Activated CD4-positive, CD25-positive, alpha-beta regulatory T cell treated with anti-CD3 and anti-CD28 coated beads, Interleukin-2, amount 50 U/mL, for 16 hours (primary cell): ENCODE data around the gene GJD2.

Experiments used
- DNase-seq: peaks from one replicate; pipeline ENCODE4 v3.0.0-alpha.2; 2020; ENCODE audit warnings: low read depth, low spot score

Gene GJD2

DNA sequence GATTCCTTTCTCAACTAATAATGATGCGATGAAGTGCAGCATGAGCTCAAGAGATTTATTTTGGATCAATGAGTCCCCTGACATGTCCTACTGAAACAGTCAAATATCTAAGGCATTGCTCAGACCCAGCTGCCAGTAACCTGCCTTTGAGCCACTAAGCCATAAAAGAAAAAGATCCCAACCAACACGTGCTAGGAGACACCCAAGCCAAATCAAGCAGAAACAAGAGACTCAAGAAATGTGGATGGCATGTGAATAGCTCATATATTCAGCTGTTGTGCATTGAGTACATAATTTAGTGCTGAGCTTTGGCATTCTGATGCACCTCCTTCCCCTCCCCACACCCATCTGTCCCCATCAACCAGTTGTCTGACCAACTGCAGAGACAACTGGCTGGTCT lies 29.2 kb downstream of the GJD2 start:
- DNase-seq = no peak

DNA sequence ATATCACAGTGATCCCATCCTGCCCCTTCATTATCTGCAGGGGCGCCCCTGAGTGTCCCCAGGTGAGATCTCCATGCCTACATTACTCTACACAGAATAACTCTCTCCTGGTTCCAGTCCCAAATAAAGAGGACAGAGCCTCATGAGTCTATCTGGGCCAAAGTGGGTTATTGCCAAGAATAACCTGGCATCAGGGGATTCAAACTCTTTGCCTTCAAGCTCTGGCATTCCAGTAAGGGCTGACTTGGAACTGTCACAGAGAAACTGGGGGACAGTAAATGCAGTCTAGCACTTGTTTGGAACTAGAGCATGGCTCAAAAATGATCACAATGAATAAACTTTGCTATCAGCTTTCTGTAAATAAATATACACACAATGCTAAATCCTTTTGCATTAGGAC lies 30.3 kb downstream of the GJD2 start:
- DNase-seq = no peak

DNA sequence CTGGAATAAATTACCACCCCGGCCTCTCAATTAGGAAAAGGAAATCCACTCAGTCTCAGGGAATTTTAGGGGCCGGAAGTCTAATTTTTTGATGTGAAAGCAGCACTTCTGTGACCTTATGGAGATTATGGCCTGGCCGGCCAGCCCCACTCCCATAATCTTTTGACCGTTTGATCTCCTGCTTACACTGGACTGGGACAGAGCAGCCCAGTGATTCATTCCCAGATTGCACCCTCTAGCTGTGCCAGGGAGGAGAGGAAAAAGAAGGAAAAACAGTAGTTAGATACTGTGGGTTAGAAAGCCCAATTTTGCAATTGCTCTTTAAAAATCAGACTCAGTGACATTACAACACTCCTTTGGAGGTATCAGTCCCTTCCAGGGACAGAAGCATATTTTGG lies 32.4 kb downstream of the GJD2 start:
- no peak for DNase-seq

DNA sequence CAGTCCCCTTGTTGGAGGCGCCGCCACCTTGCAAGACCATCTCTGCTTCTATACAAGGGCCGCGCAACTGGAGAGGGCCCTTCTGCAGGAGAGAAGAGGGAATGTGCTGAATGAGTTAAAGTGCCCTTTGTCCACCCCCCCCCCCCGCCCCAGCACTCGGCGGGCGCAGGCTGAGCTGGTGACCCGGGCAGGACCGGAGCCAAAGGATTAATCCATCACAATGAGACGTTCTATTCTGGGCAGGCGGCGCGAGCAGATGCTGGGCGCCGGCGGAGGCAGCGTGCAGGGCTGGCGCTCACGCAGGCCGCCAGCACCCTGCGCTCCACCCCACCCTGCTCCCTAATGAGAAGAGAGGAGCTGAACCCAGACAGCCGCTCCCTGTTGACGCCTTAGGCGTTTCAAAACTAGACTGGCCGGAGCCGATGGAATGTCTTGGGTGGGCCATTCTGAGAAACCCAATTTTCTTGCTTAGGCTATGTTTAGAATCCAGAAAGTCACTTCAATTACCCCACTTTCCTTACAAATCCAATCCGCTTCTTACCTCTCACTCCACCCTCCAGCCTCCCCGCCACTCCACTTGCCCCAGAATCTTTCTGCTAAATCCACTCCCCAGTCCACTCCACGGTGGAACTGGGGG lies 32.9 kb downstream of the GJD2 start:
- no peak for DNase-seq

DNA sequence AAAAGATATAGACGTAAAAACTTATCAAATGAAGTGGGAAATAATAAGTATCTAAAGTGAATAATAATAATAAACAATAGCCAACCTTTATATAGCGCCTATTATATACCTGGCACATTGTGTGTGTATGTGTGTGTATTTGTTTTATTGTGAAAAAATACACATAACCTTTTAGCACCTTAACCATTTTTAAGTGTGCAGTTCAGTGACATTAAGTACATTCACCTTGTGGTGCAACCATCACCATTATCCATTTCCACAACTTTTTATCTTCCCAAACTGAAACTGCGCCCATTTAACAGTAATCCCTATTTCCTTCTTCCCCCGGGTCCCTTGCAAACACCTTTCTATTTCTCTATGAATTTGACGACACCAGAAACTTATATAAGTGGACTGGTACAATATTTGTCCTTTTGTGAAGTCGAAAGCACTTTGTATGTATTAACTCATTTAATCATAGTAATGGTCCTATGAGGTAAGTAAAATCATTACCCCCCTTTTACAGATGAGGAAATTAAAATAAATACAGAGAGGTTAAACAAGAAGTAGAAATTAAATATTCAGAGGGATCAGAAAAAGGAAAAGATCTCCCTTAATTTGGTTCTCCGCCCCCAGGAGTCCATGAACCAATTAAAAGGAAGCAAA lies 33.5 kb downstream of the GJD2 start:
- no peak for DNase-seq

DNA sequence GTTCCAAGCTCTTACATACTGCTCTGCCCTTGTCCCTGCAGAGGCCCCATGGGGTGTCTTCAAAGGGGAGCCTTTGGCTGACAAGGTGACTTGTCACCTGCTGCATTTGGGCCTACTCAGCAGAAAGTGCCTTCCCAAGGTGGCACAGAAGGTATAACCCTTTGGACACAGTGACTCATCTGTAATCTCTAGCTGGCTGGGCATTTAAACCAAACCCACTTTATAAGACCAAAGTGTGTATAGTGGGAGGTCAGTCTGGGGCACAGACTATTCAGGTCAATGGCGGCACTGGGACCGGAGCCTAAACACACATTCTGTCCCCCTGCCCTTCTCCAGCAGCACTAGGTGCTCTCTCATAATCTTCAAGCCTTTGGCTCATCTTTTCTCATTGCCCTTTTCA lies 35.1 kb downstream of the GJD2 start:
- no peak for DNase-seq

DNA sequence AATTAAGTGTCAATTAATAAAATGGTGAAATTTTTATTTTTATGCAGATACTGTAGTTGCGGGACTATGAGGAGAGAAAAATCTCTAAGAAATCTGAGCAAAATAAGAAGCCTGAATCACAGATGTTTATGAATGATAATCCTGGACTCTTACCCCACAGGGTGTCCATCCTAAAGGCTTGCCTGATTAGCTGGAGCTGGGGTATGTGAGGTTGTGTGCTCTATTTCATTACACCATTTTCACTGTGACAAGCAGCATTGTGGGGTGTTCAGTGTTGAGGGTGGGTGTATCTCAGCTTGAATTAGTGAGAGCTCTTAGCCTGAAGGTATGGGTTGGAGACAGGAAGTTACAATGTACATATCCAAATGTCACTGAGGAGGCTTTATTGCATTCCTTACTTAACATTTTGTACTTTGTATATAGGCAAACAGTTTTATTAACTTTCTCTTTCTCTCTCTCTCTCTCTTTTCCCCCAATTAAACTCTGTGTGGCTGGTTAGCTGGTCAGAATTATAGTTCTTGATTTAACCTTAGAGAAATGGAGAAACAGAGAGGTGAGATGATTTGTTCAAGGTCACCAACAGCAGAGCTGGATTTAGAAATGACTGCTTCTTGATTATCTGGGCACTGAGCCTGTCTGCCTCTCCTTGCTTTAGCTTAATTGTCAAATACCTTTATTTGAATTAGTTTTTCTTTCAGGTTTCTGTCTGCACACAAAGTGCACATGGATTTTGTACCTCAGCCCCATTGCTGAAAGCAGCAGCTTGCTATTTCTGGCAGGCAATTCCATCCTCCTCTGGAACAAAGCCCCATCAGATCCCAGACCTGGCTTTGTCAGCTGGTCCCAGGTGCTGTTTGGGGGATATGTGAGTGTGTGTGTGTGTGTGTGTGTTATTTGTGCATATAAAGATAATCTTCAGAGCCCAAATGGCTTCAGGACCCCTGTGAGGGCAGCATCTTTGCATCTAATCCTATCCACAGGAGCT lies 35.8 kb downstream of the GJD2 start:
- DNase-seq = no peak

DNA sequence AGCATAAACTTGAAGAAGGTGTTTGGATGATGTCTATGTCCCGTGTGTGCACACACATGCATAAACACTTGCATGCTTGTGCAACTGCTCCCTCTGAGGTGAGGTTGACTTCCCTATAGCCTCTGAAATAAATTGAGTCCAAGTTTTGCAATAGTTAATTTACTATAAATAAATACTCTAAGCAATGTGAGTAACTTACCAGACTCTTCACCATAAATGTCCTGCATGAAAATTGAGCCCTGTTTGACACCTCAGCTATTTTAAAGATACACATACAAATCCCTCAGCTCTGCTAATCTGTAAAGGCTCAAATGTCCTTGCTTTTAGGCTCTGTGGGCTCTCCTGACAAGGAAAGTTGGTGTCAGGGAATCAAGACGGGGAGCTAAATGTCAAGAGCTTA lies 37.1 kb downstream of the GJD2 start:
- no peak for DNase-seq

DNA sequence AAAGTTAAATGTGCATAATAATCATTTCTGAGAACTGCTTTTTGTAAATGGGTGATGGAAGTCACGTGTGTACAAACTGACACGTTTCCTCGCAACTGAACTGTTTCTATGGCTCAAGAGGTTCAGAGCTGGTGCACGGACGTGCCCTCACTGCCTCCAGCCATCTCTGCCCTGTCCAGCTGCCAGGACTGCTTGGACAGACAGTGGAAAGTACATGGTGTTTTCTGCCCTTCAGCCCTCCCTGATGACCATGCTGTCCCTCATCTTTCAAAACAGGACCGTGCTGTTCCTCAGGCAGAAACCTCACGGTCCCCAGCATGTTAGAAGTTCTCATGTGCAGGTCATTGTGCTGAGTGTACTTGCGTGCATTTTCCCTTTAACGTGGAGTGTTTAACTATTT lies 38.7 kb downstream of the GJD2 start:
- no peak for DNase-seq

DNA sequence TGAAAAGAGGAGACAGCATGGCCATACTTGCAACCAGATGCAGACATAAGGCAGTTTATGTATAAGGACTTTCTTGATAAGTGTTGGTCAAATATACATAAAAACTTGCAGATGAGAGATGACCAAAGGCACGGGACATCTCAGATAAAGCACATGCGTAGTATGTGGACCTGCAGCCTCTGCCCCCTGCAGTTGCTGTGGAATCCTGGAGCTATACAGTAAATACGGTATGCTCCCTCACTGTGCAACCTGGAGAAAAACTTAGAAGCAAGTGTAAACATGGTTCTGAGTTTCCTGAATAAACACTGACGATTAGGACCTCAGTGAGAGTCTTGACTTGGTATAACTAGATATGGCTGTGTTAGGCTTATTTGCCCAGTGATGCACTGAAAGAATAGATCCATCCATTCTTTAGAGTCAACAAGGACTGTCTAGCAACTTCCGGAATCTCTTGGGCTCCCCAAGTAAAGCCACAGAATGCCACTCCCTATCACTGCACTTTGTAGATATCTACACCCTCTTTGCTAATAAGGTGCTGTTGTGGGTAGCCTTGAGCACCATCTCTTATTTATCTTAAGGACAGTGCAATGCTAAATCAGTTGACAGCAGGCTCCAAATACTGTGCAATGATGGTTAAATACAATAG lies 40.2 kb downstream of the GJD2 start:
- no peak for DNase-seq

DNA sequence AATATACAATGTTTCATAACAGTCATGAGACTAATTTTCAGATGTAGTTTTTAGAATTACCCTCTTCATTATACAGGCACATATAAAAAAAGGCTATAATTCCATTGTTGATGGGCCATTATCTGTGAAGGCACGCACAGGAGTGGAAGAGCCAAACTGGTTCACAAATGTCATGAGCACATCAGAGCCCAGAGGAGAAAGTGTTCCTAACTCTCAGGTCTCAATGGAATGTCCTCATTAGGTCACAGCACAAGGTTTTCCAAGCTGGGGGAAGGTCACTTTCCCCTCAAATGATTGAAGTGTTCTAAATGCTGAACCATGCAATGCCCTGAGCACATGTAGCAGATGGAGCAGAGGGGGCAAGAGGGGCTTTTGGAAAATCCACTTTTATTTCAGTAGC lies 41.2 kb downstream of the GJD2 start:
- DNase-seq = no peak

DNA sequence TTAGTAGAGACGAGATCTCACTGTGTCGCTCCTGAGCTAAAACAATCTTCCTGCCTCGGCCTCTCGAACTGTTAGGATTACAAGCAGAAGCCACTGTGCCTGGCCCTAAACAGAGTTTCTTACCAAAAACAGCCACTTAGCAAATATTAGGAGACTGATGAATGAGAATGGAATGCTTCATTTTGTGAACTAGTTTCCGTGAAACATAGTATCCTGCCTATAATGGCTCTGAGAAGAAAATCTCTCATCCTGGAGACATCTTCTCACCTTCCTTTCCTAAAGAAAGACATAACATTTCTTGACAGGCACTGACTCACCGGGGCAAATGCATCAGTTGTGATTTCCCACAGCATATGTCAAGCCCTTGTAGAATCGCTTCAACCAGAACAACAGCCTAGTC lies 44.9 kb downstream of the GJD2 start:
- no peak for DNase-seq

DNA sequence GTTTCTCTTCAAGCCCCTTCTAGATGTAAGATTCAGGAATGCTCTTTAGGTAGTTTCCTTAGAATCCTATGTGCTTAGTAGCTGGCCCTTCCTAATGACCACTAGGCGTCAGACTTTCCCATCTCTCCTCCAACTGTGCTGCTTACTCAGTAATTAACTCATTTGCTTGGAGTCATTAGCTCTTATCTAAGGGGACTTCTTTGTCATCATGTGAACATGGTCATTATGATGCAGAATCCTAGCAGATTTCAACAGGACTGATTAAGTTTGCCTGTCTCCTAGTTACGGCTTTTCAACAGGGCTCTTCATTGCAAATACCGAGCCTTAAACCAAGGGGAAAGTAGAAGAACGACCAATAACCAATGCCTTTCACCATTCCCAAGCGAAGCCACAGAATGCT lies 46.4 kb downstream of the GJD2 start:
- DNase-seq = no peak

DNA sequence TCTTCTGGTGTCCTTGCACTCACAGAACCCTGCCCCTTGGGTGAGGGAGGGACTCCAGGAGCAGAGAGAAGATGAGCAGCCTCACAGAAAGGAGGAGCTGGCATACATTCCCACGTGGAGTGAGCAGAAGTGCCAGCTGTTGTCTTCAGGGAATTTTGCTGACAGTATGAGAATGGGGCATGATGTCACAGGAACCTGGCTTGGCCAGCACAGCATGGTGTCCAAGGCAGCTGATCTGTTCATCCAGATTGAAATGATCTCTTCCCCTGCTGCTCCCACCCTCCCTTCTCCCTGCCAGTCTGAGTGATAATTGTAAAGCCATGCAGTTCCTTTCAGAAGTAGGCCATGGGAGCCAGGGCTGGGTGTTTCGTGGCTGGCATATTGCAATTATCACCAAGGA lies 53.3 kb downstream of the GJD2 start:
- no peak for DNase-seq
